Astrocyte of the spinal cord (primary cell): ENCODE data around the gene POLR1A.

Experiments used
- DNase-seq: peaks from one replicate; pipeline ENCODE4 v3.0.0; 2011; ENCODE audit warnings: low read depth, low spot score
- H3K4me3 ChIP-seq: 2 replicates; pipeline ENCODE4 v1.5.1; 2011; ENCODE audit warnings: low read depth, mild to moderate bottlenecking, low read length, moderate library complexity
- CTCF ChIP-seq: IDR thresholded peaks from 2 replicates; pipeline ENCODE4 v1.5.1; 2012; ENCODE audit warnings: low read depth, mild to moderate bottlenecking, low read length, inconsistent platforms
- in situ Hi-C: cut with HindIII; loops from 2 replicates; pipeline ENCODE4 v1.10.0; 2017; ENCODE audit warnings: low sequenced_read_pairs

Gene POLR1A

GRCh38 chr2:85988175-85988913 is 117.3 kb downstream of the POLR1A start:
- DNase-seq, result no peak
- H3K4me3 ChIP-seq, result no peak overlapping the region
- TF ChIP-seq CTCF, result no peak
- in situ Hi-C loops, result no loop called here

- H3K4me3 ChIP-seq, result no peak overlapping the region
- DNase-seq, result no peak
- no peak for TF ChIP-seq CTCF
- in situ Hi-C loops, result no loop called here
Measured at GRCh38 chr2:85987266-85988174, 118.2 kb downstream of the POLR1A start.

GRCh38 chr2:85986121-85986520 is 119.6 kb downstream of the POLR1A start:
- in situ Hi-C loops, result no loop called here
- H3K4me3 ChIP-seq, result no peak overlapping the region
- no peak for TF ChIP-seq CTCF
- no peak for DNase-seq

- no peak for DNase-seq
- no peak overlapping the region for H3K4me3 ChIP-seq
- TF ChIP-seq CTCF, result no peak
- in situ Hi-C loops, result no loop called here
Measured at GRCh38 chr2:85984788-85985187, 120.9 kb downstream of the POLR1A start.

GRCh38 chr2:85983766-85984165 is 121.9 kb downstream of the POLR1A start:
- no peak overlapping the region for H3K4me3 ChIP-seq
- TF ChIP-seq CTCF, result no peak
- no peak for DNase-seq
- in situ Hi-C loops, result no loop called here

- no peak for TF ChIP-seq CTCF
- no peak overlapping the region for H3K4me3 ChIP-seq
- in situ Hi-C loops, result no loop called here
- no peak for DNase-seq
Measured at GRCh38 chr2:85981579-85982247, 124.0 kb downstream of the POLR1A start.
